GM12865 (cell line): ENCODE results near the gene AP4E1.

Experiments used
- DNase-seq: peaks from one replicate; pipeline ENCODE4 v3.0.0; 2010; ENCODE audit warnings: low read depth
- H3K4me3 ChIP-seq: 2 replicates; pipeline ENCODE4 v1.5.1; 2011; ENCODE audit warnings: mild to moderate bottlenecking, low read depth, low read length, control low read depth
- TF ChIP-seq, protein P1 (sequence below): IDR thresholded peaks from 2 replicates; pipeline ENCODE4 v1.5.1; 2011; ENCODE audit warnings: low read length, control low read depth, low read depth, inconsistent platforms; ENCODE audit not compliant: insufficient read depth; ENCODE audit errors: missing control alignments

The AP4E1 gene

DNA sequence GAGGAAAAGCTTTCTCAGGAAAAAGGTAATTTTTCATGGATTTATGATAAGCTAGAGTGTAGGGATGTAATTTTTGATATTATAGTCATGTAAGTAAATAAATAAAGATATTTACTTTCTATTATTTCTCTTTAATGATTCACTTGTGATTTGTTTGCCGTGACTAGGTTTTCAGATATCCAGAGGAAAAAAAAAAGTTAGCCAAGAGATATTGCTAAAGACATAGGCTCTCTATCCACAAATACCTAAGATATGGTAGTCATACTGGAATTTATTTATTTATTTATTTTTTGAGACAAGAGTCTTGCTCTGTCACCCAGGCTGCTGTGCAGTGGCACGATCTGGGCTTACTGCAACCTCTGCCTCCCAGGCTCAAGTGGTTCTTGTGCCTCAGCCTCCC is 59.9 kb downstream of the AP4E1 start:
- DNase-seq = no peak
- TF ChIP-seq, protein P1, sequence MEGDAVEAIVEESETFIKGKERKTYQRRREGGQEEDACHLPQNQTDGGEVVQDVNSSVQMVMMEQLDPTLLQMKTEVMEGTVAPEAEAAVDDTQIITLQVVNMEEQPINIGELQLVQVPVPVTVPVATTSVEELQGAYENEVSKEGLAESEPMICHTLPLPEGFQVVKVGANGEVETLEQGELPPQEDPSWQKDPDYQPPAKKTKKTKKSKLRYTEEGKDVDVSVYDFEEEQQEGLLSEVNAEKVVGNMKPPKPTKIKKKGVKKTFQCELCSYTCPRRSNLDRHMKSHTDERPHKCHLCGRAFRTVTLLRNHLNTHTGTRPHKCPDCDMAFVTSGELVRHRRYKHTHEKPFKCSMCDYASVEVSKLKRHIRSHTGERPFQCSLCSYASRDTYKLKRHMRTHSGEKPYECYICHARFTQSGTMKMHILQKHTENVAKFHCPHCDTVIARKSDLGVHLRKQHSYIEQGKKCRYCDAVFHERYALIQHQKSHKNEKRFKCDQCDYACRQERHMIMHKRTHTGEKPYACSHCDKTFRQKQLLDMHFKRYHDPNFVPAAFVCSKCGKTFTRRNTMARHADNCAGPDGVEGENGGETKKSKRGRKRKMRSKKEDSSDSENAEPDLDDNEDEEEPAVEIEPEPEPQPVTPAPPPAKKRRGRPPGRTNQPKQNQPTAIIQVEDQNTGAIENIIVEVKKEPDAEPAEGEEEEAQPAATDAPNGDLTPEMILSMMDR = no peak
- H3K4me3 ChIP-seq = no peak overlapping the region

DNA sequence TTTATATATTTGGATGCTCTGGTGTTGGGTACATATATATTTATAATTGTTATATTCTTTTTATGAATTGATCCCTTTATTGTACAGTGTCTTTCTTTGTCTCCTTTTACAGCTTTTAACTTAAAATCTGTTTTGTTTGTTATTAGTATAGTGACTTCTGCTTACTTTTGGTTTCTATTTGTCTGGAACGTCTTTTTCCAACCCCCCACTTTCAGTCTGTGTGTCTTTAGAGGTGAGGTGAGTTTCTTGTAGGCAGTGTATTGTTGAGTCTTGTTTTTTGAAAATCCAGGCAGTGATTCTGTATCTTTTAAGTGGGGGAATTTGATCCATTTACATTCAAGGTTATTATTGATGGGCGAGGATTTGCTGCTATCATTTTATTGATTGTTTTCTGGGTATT is 62.0 kb downstream of the AP4E1 start:
- H3K4me3 ChIP-seq = no peak overlapping the region
- DNase-seq = peak; percentile 49
- TF ChIP-seq, protein P1 = no peak

DNA sequence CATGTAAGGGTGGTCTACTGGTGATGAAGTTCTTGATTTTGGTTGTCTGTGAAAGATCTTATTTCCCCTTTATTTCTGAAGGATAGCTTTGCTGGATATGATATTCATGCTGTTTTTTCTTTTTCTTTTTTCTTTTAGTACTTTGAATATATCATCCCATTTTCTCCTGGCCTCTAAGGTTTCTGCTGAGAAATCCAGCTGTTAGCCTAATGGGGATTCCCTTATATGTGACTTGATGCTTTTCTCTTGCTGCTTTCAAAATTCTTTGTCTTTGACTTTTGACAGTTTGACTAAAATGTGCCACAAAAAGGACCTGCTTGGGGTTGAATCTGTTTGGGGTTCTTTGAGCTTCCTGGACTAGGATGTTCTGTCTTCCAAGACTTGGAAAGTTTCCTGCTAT is 62.6 kb downstream of the AP4E1 start:
- no peak overlapping the region for H3K4me3 ChIP-seq
- TF ChIP-seq, protein P1 = no peak
- DNase-seq = no peak

DNA sequence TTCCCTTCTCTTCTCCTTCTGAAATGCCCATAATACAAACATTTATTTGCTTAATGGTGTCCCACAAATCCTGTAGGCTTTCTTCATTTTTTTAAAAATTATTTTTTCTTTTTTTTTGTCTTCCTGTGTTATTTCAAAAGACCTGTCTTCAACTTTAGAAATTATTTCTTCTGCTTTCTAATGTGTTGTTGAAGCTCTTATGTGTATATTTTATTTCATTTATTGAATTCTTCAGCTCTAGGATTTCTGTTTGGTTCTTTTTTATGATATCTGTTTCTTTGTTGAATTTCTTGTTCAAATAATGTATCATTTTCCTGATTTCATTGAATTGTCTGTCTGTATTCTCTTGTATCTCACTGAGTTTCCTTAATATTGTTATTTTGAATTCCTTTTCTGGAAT is 63.1 kb downstream of the AP4E1 start:
- TF ChIP-seq, protein P1 = no peak
- H3K4me3 ChIP-seq = no peak overlapping the region
- no peak for DNase-seq

DNA sequence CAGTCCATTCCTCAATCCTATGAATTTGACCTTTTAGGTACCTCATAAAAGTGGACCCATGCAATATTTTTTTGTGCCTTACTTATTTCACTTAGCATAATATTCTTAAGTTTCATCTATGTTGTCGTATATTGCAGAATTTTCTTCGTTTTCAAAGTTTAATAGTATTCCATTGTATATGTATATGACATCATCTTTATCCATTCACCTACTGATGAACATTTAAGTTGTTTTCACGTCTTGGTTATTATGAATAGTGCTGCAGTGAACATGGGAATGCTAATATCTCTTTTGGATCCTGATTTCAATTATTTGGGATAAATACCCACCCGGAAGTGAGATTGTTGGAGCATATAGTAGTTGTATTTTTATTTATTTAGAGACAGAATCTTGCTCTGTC is 65.1 kb downstream of the AP4E1 start:
- H3K4me3 ChIP-seq = no peak overlapping the region
- TF ChIP-seq, protein P1 = no peak
- no peak for DNase-seq

DNA sequence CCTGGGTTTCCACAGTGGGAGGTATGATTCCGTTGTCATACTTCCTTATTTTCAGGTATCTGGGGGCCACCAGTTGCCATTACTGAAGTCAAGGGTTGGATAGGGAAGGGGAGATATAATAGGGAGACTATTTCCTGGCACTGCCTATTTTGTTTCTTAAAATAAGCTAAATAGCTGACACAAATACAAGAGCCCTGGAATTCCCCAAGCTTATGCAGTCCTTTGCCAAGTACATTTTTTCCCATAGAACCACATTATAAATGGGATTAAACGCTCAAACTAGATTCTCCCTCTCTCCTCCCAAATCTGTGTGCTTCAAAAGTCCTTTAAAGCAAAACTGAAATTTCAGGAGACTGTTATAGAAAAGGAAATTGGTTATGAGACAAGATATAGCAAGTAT is 68.7 kb downstream of the AP4E1 start:
- no peak overlapping the region for H3K4me3 ChIP-seq
- no peak for DNase-seq
- TF ChIP-seq, protein P1 = no peak

DNA sequence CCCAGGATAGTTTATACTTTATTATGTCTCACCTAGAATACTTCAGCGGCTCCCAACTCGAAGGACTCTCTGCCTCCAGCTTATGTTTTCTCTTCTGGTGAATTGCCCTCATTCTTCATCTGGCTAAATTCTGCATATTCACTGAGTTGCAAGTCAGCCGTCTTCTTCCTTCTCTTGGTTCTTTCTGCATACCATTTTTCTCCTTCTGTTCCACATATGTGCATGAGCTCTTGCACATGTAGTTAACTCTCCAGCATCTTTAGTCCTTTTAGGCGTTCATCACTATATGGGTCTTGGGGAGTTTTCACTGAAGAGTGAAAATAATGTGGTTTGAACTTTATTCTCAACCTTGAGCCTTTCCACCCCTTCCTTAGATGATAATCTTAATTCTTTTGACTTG is 70.1 kb downstream of the AP4E1 start:
- no peak overlapping the region for H3K4me3 ChIP-seq
- no peak for DNase-seq
- TF ChIP-seq, protein P1 = no peak
